ENCODE results near the gene SMIM33. TPM values are rescaled to one million over a fixed set of nuclear protein-coding genes. Genes with fewer than 3 reads are reported as not detected.

SMIM33 gene
- not detected for total RNA-seq

GRCh38 chr5:139470821-139471300, at the start of gene SMIM33:
Gene SMIM33, plus strand, starts transcription at chr5:139471004. Its CDS starts 118 bp downstream, at chr5:139471122.
- Histone ChIP-seq H3K36me3 (ENCODE audit: control insufficient read depth in 3 of 3, insufficient read depth in 3 of 3, low read length in 3 of 3) (no peaks in the 10 kb centered on the region), H3K27ac (ENCODE audit: low read depth, low read length) (no peak within 1 kb of the TSS), H3K27me3 (ENCODE audit: control insufficient read depth in 3 of 3, insufficient read depth in 3 of 3, low read length in 3 of 3) (no peaks in the 10 kb centered on the region), H3K4me3 (ENCODE audit: low read length in 3 of 3) (no peak within 1 kb of the TSS), H3K9ac (ENCODE audit: low read depth in 1 of 3, low read length in 3 of 3) (no peak within 1 kb of the TSS), H3K9me3 (ENCODE audit: control insufficient read depth in 3 of 3, low read length in 3 of 3) (no peaks in the 10 kb centered on the region), H3K4me1 (ENCODE audit: control insufficient read depth in 3 of 3, insufficient read depth in 3 of 3, low read length in 3 of 3) (peaks cover 18 to 34% (median 24%) of the 10 kb centered on the region in 3 donors)

DNA sequence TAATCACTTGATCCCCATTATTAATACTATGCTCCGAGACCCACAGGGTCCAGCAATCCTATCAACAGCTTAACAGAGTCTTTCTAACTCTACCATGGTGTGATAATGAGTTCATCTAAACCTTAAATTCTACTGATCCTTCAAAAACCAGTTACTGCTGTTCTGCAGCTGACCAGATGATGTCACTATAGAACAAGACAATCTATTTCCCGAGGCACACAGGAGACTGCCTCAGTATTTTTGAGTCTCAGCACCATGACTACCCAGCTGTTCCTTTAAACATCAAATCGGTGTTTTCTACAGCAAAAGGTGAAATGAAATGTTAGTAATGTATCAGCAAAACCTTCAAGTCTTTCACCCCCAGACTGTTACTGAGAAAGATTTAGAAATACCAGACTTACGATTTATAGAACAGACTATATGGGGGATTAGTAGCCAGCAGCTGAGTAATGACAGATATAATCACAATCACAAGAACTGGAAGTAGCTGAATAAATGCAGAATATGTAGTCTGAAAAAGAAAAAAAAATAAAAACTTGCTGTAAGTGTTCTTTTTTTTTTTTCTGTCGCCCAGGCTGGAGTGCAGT, 48.4 kb upstream of the SMIM33 start:
- Histone ChIP-seq H3K36me3 (ENCODE audit: control insufficient read depth in 3 of 3, insufficient read depth in 3 of 3, low read length in 3 of 3) (peaks cover 2 to 17% (median 11%) of the 10 kb centered on the region in 3 donors), H3K4me3 (ENCODE audit: low read length in 3 of 3) (no peak overlapping the region), H3K4me1 (ENCODE audit: control insufficient read depth in 3 of 3, insufficient read depth in 3 of 3, low read length in 3 of 3) (peaks cover 28 to 50% (median 36%) of the 10 kb centered on the region in 3 donors), H3K9me3 (ENCODE audit: control insufficient read depth in 3 of 3, low read length in 3 of 3) (no peaks in the 10 kb centered on the region), H3K27ac (ENCODE audit: low read depth, low read length) (no peak overlapping the region), H3K27me3 (ENCODE audit: control insufficient read depth in 3 of 3, insufficient read depth in 3 of 3, low read length in 3 of 3) (no peaks in the 10 kb centered on the region), H3K9ac (ENCODE audit: low read depth in 1 of 3, low read length in 3 of 3) (no peak overlapping the region)

DNA sequence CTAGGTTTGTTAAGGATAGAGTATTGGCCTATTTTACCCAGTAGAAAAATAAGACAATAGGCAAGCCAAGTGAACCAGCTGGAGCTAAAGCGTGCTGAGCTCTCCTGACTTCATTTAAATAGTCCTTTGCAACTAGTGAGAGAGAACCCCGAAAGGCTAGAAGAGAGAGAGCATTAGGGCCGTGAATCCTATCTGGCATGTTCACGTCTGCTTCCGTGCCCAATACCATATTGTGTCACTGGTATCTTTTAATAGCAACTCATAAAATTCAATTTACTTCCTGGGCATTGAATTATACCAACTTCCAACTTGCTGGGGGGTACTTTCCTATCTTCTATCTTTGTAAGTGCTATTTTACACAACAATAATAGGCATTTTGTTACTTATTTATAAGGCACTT, 45.3 kb upstream of the SMIM33 start:
- H3K27ac ChIP-seq (ENCODE audit: low read depth, low read length) = peak overlapping the region; percentile 31
- H3K4me1 ChIP-seq (ENCODE audit: control insufficient read depth in 3 of 3, insufficient read depth in 3 of 3, low read length in 3 of 3) = peaks cover 5 to 23% (median 12%) of the 10 kb centered on the region in 3 donors
- no peak overlapping the region for H3K4me3 ChIP-seq (ENCODE audit: low read length in 3 of 3)
- H3K36me3 ChIP-seq (ENCODE audit: control insufficient read depth in 3 of 3, insufficient read depth in 3 of 3, low read length in 3 of 3) = peaks cover 3 to 20% (median 17%) of the 10 kb centered on the region in 3 donors
- no peaks in the 10 kb centered on the region for H3K9me3 ChIP-seq (ENCODE audit: control insufficient read depth in 3 of 3, low read length in 3 of 3)
- H3K9ac ChIP-seq (ENCODE audit: low read depth in 1 of 3, low read length in 3 of 3) = peak overlapping the region in 2 of 3 donors; percentile 7 to 23
- H3K27me3 ChIP-seq (ENCODE audit: control insufficient read depth in 3 of 3, insufficient read depth in 3 of 3, low read length in 3 of 3) = no peaks in the 10 kb centered on the region

DNA sequence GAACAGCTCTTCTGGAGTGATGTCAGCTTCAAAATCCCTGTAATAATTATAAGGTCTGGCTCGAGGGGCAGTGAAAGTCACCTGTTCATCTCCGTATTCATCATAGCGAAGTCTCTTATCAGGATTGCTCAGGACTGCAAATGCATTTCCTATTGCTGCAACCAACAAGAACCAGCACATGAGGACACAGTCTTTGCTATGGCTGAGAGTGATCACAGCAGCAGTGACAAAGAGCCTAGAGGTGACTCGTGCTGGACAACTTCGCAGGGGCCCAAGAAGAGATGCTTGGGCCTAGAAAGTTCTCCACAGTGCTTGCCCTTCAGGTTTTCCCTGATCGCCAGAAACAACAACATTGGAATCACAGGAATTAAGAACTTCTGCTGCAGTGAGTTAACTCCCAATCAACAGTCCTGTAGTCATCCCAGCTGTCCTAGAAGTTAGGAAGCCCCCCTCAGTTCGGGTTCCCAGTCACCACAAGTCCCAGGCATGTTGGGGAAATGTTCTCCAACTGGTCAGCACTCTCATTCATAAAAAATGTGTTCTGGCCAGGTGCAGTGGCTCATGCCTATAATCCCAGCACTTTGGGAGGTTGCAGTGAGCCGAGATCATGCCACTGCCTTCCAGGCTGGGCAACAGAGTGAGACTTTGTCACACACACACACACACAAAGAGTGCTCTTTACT, 44.5 kb upstream of the SMIM33 start:
- Histone ChIP-seq H3K36me3 (ENCODE audit: control insufficient read depth in 3 of 3, insufficient read depth in 3 of 3, low read length in 3 of 3) (peaks cover 3 to 19% (median 17%) of the 10 kb centered on the region in 3 donors), H3K9ac (ENCODE audit: low read depth in 1 of 3, low read length in 3 of 3) (peak overlapping the region in 1 of 3 donors; percentile 40), H3K27ac (ENCODE audit: low read depth, low read length) (peak overlapping the region; percentile 31), H3K27me3 (ENCODE audit: control insufficient read depth in 3 of 3, insufficient read depth in 3 of 3, low read length in 3 of 3) (no peaks in the 10 kb centered on the region), H3K4me3 (ENCODE audit: low read length in 3 of 3) (no peak overlapping the region), H3K9me3 (ENCODE audit: control insufficient read depth in 3 of 3, low read length in 3 of 3) (no peaks in the 10 kb centered on the region), H3K4me1 (ENCODE audit: control insufficient read depth in 3 of 3, insufficient read depth in 3 of 3, low read length in 3 of 3) (peaks cover 5 to 23% (median 12%) of the 10 kb centered on the region in 3 donors)

- Histone ChIP-seq H3K27ac (ENCODE audit: low read depth, low read length) (no peak overlapping the region), H3K27me3 (ENCODE audit: control insufficient read depth in 3 of 3, insufficient read depth in 3 of 3, low read length in 3 of 3) (no peaks in the 10 kb centered on the region), H3K9ac (ENCODE audit: low read depth in 1 of 3, low read length in 3 of 3) (no peak overlapping the region), H3K4me1 (ENCODE audit: control insufficient read depth in 3 of 3, insufficient read depth in 3 of 3, low read length in 3 of 3) (peaks cover 5 to 15% (median 5%) of the 10 kb centered on the region in 3 donors), H3K36me3 (ENCODE audit: control insufficient read depth in 3 of 3, insufficient read depth in 3 of 3, low read length in 3 of 3) (peaks cover 8 to 21% (median 11%) of the 10 kb centered on the region in 3 donors), H3K9me3 (ENCODE audit: control insufficient read depth in 3 of 3, low read length in 3 of 3) (no peaks in the 10 kb centered on the region), H3K4me3 (ENCODE audit: low read length in 3 of 3) (no peak overlapping the region)
Measured at GRCh38 chr5:139430015-139430414, 40.8 kb upstream of the SMIM33 start.

- H3K9me3 ChIP-seq (ENCODE audit: control insufficient read depth in 3 of 3, low read length in 3 of 3) = no peaks in the 10 kb centered on the region
- no peaks in the 10 kb centered on the region for H3K4me1 ChIP-seq (ENCODE audit: control insufficient read depth in 3 of 3, insufficient read depth in 3 of 3, low read length in 3 of 3)
- no peaks in the 10 kb centered on the region for H3K27me3 ChIP-seq (ENCODE audit: control insufficient read depth in 3 of 3, insufficient read depth in 3 of 3, low read length in 3 of 3)
- no peak overlapping the region for H3K27ac ChIP-seq (ENCODE audit: low read depth, low read length)
- H3K9ac ChIP-seq (ENCODE audit: low read depth in 1 of 3, low read length in 3 of 3) = no peak overlapping the region
- H3K4me3 ChIP-seq (ENCODE audit: low read length in 3 of 3) = no peak overlapping the region
- peaks cover 8 to 24% (median 11%) of the 10 kb centered on the region in 3 donors for H3K36me3 ChIP-seq (ENCODE audit: control insufficient read depth in 3 of 3, insufficient read depth in 3 of 3, low read length in 3 of 3)
Measured at GRCh38 chr5:139431706-139432105, 39.1 kb upstream of the SMIM33 start.

DNA sequence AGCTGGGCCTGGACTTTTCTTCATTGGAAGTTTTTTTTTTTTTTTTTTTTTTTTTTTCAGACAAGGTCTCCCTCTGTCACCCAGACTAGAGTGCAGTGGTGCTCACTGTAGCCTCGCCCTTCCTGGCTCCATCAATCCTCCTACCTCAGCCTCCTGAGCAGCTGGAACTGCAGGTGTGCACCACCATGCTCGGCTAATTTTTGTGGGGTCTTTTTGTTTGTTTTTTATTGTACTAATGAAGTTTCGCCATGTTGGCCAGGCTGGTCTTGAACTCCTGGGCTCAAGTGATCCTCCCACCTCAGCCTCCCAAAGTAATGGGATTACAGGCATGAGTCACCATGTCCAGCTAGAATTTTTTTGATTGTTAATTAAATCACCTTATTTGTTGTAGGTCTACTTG, 35.1 kb upstream of the SMIM33 start:
- Histone ChIP-seq H3K4me1 (ENCODE audit: control insufficient read depth in 3 of 3, insufficient read depth in 3 of 3, low read length in 3 of 3) (peaks cover 10 to 16% (median 10%) of the 10 kb centered on the region in 3 donors), H3K27me3 (ENCODE audit: control insufficient read depth in 3 of 3, insufficient read depth in 3 of 3, low read length in 3 of 3) (no peaks in the 10 kb centered on the region), H3K4me3 (ENCODE audit: low read length in 3 of 3) (no peak overlapping the region), H3K9me3 (ENCODE audit: control insufficient read depth in 3 of 3, low read length in 3 of 3) (no peaks in the 10 kb centered on the region), H3K27ac (ENCODE audit: low read depth, low read length) (no peak overlapping the region), H3K9ac (ENCODE audit: low read depth in 1 of 3, low read length in 3 of 3) (no peak overlapping the region), H3K36me3 (ENCODE audit: control insufficient read depth in 3 of 3, insufficient read depth in 3 of 3, low read length in 3 of 3) (peaks cover 7 to 22% (median 14%) of the 10 kb centered on the region in 3 donors)

GRCh38 chr5:139438707-139439012, 32.1 kb upstream of the SMIM33 start:
- H3K9ac ChIP-seq (ENCODE audit: low read depth in 1 of 3, low read length in 3 of 3) = peak overlapping the region; percentile 86 to 100 (median 98)
- H3K9me3 ChIP-seq (ENCODE audit: control insufficient read depth in 3 of 3, low read length in 3 of 3) = no peaks in the 10 kb centered on the region
- H3K36me3 ChIP-seq (ENCODE audit: control insufficient read depth in 3 of 3, insufficient read depth in 3 of 3, low read length in 3 of 3) = peaks cover 7 to 16% (median 9%) of the 10 kb centered on the region in 3 donors
- H3K4me1 ChIP-seq (ENCODE audit: control insufficient read depth in 3 of 3, insufficient read depth in 3 of 3, low read length in 3 of 3) = peaks cover 10 to 16% (median 10%) of the 10 kb centered on the region in 3 donors
- H3K27me3 ChIP-seq (ENCODE audit: control insufficient read depth in 3 of 3, insufficient read depth in 3 of 3, low read length in 3 of 3) = no peaks in the 10 kb centered on the region
- H3K4me3 ChIP-seq (ENCODE audit: low read length in 3 of 3) = peak overlapping the region; percentile 99
- peak overlapping the region; percentile 99 for H3K27ac ChIP-seq (ENCODE audit: low read depth, low read length)

GRCh38 chr5:139439013-139439903, 31.5 kb upstream of the SMIM33 start, which contains the start of gene DNAJC18:
Gene DNAJC18, minus strand, starts transcription at chr5:139439525. Its CDS starts 80 bp downstream, at chr5:139439445.
- H3K9me3 ChIP-seq (ENCODE audit: control insufficient read depth in 3 of 3, low read length in 3 of 3) = no peaks in the 10 kb centered on the region
- H3K9ac ChIP-seq (ENCODE audit: low read depth in 1 of 3, low read length in 3 of 3) = peak within 1 kb of the TSS; percentile 98 to 100 (median 99)
- H3K36me3 ChIP-seq (ENCODE audit: control insufficient read depth in 3 of 3, insufficient read depth in 3 of 3, low read length in 3 of 3) = peaks cover 6 to 14% (median 7%) of the 10 kb centered on the region in 3 donors
- peaks cover 10 to 19% (median 10%) of the 10 kb centered on the region in 3 donors for H3K4me1 ChIP-seq (ENCODE audit: control insufficient read depth in 3 of 3, insufficient read depth in 3 of 3, low read length in 3 of 3)
- H3K4me3 ChIP-seq (ENCODE audit: low read length in 3 of 3) = peak within 1 kb of the TSS; percentile 99
- H3K27me3 ChIP-seq (ENCODE audit: control insufficient read depth in 3 of 3, insufficient read depth in 3 of 3, low read length in 3 of 3) = no peaks in the 10 kb centered on the region
- peak within 1 kb of the TSS; percentile 99 for H3K27ac ChIP-seq (ENCODE audit: low read depth, low read length)
